ENCODE measurements around the gene TFCP2L1.

Gene TFCP2L1

DNA sequence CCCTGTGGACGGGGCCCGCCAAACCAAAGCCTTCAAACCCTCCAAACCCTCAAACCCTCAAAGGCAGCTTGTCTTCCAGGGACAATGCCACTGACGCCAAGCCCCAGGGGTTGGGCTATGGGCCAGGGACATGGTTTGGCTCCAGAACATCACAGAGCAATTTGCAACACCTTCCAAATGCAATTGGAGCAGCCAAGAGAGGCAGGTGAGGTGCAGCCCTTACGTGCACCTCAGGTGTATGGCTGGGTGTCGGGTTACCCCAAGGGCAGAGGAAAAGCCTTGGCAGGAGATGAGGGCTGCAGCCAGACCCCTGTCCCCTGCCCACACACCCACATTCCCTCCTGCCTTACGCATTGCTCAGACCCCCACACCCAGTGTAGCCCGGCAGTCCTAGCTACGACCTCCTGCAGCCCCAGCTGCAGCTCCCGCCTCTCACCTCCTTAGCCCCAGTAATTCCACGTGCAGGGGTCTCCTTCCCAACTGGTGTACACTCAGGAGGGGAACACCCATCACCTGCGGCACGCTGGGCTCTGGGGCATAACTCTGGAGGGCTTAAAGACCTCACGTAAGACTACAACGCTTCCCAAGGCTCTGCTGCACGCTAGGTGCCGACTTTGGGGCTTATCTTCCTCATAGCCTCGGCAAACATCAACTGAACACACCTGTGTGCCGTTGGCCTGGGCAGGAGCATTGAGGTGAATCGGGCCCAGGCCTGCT lies 88.7 kb downstream of the TFCP2L1 start:
- DNase-seq (ENCODE audit: low read depth), result no peak

DNA sequence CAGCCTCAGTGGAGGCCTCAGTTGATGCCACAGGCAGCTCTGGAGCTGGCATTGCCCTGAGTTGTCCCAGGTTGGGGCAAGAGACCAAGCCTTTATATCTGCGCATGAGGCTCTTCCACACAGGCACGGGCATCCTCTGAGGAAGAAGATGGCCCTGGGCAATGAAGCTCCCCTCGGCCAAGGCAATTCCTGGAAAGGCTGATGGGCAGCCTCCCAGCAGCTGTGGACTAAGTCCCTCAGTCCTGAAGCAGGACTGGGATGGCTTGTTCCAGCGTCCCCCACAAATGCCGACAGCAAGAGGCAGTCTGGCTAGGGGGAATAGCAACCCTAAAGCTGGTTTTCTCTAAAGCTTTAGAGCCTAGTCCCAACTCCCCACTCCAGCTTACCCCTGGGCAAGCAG lies 90.0 kb downstream of the TFCP2L1 start:
- DNase-seq (ENCODE audit: low read depth), result no peak

DNA sequence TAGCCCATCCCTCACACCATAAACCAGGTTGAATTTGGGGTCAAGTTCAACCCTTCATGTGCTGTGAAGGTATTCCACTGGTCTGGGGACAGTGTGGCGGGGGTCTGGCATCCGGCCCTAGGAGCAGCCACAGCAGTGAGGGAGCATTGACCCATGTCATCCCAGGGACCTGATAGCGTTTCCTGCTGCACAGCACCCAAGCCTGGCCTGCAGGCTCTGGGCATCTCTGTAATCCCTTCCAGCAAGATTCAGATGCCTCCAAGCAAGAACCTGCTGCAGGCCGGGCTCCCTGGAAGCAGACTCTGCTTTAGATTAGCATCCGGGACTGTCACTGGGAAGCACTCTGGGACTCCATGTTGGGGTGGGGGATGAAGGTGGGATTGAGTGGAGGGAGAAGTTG lies 90.4 kb downstream of the TFCP2L1 start:
- no peak for DNase-seq (ENCODE audit: low read depth)

DNA sequence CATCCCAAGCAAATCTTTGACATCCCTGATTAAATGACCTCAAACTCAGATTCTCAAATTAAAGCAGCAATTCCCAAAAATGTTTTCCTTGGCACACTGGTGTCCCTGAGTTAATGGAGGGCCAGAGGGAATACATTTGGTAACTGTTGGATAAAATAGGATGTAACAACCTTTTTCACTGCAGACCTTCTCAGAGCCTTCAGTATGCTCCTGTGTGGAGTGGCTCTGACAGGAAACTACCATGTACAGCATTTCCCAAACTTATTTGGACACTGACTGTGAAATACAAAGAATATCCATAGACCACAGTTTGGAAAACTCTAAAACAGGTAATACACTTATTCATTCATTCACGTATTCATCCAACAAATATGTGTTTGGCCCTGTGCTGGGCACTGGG lies 91.8 kb downstream of the TFCP2L1 start:
- no peak for DNase-seq (ENCODE audit: low read depth)

DNA sequence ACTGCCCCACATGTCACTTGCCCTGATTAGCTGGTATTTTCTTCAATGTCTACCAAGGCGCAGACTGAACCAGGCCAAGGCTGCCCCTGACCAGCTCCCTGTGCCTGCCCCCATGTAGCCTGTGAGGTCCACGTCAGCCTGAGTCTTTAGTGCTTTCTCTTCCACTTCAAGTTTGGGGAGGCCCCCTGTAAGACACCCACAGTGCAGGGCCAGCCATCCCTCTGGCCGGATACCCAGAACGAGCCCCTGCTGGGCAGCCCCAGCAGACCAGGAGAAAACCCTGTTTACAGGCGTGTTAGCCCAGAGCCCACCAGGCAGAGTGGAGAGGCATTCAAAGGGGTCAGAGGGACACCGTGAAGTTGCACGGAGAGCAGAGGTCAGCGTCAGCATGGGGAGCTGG lies 92.4 kb downstream of the TFCP2L1 start:
- DNase-seq (ENCODE audit: low read depth), result no peak

DNA sequence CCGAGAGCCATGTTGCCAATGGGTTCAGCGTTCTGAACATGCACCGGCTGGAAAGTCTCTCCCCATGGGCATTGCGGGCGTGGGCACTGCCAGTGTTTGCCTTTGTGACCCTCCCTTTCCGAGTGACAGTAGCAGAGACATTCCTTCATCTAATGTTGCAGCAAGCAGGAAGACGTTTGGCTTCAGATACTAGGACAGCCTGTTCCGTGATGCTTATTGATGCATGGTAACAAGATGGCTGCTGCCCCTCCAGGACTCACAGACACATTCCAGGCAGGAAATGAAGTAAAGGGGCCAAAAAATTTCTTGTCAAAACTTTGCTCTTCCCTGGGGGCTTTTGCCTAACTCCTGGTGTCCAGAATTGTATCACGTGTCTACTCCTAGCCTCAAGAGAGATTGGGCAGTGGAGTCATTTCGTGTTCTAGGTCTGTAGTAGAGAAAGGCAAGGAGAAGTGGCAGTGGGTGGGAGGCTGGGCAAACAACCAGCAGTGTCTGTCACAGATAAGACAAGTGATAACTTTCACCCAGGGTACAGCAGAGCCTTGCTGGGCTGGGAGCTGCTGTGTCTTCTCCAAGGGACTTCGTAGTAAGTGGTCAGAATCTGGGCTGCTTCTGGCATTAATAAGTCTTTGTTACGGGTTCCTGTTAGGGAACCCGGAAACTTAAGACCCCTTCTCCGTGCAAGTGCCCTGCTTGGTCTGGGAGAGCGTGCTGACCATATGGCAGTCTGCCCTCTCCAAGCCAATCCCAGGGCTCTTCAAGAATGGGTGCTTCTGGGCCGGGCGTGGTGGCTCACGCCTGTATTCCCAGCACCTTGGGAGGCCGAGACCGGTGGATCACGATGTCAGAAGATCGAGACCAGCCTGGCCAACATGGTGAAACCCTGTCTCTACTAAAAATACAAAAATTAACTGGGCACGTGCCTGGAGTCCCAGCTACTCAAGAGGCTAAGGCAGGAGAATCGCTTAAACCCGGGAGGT lies 93.5 kb downstream of the TFCP2L1 start:
- DNase-seq (ENCODE audit: low read depth), result no peak

DNA sequence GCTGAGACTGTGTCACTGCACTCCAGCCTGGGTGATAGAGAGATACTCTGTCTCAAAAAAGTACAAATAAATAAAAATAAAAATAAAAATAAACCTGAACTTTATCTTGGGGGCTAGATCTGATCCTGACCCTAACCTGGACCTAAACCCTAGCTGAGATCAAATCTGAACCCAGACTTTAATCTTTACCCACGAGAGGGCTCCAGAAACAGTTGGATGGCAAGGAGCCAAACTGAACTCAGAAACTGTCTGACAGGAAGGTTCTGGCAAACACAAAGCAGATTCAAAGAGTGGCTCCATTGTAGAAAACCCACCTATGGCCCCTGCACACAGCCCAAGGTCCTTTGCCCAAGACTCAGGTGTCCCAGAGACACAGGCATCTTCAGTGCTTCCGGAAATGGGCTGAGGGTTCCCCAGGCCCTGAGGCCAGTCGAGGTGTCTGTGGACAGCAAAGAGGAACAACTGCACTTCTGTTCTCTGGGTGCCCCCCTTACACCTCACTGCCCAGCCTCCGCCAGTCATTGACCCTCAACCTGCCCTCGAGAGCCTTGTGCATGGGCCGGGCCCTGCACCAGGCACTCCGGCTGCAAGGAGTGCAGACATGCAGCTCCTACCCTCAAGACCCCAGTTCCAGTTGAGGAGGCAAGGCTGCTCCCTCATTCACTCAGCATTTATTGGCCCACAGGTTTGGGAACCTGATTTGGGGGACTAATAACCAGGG lies 95.2 kb downstream of the TFCP2L1 start:
- no peak for DNase-seq (ENCODE audit: low read depth)

DNA sequence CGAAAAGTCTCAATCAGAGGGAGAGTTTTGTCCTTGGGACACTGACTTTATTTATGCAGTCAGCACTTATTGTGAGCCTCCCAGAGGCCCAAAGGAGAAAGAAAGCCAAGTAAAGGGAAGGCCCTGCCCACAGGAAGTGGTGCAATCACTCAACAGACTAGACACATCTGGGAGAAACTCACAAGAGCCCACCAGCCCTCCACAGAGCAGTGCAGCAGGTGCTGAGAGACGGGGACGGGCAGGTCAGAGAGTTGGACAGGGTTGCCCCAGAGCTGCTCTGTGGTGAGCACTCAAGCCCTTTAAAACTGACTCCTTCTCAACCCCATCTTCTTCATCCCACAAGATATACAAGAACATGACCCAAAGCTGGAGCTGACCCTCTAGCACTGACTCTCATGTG lies 96.0 kb downstream of the TFCP2L1 start:
- DNase-seq (ENCODE audit: low read depth), result no peak

DNA sequence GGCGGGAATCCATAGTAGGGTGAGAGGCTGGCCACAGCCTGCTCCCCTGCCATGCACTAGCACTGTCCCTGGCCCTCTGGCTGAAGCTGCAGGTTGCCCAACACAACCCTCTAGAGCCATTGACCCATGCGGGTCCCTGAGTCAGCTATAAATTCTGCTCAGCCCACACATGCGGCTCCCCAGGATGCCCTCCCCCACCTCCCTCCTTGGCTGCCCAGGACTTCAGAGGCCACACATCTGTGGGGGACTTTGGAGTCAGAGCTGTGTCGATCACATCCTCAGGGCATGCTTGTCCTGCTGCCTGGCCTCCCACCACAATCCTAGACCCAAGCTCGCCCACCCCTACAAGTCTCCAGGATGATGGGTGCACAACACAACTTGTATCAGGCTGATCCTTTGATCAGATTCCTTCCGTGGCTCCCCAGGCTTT lies 97.0 kb downstream of the TFCP2L1 start:
- no peak for DNase-seq (ENCODE audit: low read depth)

DNA sequence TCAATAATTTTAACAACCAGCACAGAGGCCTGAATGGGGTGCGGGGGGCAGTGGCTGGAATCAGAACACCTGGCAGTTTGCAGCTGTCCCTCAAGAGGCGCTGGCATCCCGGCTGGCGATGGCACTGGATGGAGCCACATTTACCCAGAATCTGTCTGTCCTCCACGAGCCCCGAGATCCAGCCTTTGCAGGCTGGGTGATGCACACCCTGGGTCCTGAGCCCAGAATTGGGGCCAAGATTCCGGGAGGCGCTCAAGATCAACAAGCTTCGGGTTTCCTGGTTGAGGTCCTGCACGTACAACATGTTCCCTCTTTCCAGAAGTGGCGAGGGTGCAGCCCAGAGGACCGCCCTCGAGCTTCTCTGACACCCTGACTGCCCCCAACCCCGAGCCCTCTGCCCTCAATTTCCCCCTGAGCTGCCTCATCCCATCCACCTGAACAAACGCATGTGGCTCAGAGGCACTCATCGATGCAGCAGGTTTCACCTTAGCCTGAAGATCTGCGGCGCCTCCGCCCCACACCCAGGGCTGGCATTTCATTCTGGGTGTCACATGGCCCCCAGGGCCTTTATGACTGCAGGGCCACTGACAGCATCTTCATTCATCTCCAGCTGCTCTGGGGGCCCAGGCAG lies 97.5 kb downstream of the TFCP2L1 start:
- DNase-seq (ENCODE audit: low read depth), result no peak

DNA sequence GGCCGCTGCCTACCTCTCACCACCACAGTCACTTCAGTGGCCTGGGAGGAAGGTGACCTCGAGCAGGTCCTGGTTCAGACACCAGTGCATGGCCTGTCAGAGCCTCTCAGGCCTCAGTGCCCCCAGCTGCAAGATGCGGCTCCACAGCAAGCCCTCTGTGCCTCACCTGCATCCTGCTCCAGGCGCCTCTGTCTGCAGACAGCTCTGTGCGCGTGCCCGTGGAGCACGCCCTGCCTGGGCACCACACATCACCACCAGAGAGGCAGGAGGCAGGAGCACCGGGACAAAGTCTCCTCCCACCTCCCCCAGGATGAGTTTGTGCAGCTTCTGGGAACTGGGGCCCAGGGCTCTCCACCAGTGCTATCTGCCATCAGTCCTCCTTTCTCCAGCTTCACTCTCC lies 98.7 kb downstream of the TFCP2L1 start:
- no peak for DNase-seq (ENCODE audit: low read depth)

DNA sequence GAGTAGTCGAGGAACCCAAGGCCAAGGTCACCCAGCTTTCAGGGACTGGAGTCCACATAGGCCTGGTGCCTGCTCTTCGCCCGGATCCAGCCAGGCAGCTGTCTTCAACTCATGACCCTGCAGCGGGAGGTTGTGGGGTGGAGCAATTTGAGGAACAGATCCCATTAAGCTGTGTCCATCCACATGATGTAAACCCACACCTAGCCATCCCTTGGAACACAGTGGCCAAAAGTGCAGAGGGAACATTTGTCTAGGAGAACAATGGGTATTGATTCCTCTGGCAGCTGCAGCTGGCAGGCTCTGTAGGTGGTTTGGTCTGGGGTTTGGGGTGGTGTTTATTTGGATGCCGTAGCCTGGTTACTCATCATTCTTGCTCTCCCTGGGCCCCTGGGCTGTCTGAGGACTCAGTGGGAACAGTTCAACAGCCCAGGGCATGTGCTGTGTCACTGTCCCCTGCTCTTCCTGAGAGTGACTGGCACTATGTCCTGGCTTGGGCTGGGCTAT lies 99.4 kb downstream of the TFCP2L1 start:
- DNase-seq (ENCODE audit: low read depth), result no peak

DNA sequence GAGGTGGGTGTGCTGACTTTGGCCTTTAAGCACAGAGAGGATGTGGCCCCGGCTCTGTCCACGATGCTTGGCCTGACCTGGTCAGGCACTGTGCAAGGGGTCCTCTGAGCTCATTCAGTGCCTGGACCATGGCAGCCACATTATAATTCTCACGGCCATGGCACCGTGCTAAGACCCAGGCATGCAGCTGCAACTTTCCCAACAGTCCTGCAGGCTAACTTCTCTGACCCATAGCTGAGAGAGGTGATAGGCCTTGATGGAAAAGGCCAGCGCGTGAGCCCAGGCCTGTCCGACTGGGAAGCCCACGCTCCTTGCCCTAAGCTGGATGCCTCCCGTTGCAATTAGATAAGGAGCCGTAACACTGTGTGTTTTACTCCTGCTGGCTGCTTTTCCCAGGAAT lies 99.9 kb downstream of the TFCP2L1 start:
- DNase-seq (ENCODE audit: low read depth), result no peak

DNA sequence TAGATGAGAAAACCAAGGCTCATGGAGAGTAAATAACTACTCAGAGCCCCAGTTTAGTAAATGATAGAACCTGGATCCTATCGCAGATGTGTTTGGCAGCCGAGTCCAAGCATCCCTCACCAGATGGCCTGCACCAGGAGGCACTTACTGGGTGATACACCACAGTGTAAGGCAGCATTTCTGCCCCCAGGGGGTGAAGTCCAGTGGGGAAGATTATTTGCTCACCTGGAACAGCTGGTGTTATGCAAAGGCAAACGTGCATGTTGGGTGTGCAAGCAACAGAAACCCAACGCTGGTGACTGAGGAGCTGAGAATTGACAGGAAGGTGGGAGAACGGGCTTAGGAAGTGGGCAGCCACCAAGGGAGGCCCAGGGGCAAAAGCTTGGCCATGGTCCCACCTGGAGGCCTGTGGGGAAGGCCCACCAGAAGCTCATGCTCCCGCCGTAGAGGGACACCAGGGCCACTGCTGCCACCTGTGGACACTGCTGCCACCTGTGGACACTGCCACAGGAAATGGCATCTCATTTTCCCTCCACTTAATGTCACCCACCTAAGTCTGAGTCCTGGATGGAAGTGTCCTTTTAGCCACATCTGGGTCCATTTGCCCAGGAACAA lies 100.6 kb downstream of the TFCP2L1 start:
- no peak for DNase-seq (ENCODE audit: low read depth)

DNA sequence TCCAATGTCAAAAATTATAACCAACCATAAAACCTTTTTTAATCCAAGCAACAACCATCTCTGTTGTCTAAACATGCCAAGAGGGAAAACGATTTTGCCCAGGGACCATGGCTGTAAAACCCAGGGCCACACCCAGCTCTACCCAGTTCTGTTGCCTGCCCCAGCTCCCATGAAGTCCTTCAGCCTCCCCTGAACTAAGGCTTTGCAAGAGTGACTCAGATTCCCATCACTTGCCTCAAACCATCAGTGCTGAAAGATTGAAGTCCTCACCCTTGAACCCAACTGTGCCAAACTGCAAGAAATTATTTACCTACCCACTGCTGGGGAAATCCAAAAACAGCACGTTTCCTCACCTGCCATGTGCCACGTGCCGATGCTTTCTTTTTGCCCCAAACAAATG lies 102.5 kb downstream of the TFCP2L1 start:
- DNase-seq (ENCODE audit: low read depth), result no peak

DNA sequence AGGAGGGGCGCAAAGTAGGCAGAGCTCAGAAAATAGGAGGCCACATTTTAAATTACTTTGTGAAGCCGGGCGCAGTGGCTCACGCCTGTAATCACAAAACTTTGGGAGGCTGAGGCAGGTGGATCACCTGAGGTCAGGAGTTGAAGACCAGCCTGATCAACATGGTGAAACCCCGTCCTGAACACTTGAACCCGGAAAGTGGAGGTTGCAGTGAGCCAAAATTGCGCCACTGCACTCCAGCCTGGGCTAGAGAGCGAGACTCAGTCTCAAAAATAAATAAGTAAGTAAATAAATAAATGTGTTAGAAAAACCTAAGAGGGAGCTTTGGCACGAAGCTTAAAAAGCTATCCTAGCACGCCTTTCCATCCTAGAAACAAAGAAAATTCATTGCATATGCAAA lies 105.5 kb downstream of the TFCP2L1 start:
- no peak for DNase-seq (ENCODE audit: low read depth)

DNA sequence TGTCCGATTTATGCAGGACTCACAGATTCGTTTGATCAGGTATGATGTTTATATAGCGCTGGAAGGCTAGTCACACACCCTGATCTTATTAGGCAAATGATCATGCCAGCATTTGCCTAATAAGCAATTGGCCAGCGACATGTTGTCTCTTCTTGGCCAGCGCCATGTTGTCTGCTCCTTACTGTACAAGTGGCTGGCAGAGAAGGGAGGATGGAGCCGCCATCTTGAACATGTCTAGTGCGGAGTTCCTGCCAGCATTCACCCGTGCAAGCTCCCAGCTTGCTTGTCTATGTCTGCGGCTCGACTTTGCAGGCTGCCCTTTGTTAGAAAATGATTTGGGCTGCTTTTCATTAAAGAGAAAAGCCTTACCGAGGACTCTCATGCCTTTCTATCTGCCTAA lies 106.3 kb downstream of the TFCP2L1 start:
- no peak for DNase-seq (ENCODE audit: low read depth)

DNA sequence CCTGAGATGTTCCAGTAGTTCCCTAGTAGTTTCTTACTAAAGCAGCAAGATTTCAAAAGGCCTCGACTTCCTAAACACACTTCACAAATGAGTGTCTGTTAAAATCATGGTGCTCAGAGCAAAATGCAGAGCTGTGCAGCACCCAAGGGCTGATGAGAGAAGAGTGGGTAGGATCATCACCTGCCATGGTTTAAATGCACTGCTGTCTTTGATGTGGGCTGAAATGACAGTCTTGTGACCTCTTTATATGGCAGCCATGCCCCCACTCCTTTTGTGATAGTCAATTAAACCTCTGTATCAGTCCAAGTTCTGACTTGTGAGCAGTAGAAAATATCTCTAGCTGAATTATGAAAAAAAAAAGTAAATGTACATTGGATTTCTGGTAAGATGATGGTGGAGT lies 107.1 kb downstream of the TFCP2L1 start:
- DNase-seq (ENCODE audit: low read depth), result no peak

DNA sequence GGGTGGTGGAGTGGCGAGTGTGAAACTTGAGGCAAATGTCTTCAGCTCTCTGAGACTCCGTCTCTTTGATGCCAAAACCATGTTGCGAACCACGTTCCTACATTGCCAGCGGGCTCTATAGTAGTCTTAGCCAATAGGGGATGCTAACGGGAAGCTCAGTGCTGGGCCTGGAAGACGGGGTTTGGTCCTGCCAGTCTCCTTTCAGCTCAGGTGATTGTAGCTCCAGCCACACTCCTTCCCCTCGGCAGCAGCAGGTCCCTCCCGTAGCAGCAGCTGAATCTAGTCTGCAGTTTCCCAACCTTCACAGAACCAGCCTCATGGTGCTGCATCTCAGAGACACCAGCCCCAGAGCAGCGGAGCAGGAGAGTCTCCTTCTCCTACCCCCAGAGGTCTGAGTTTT lies 109.7 kb downstream of the TFCP2L1 start:
- DNase-seq (ENCODE audit: low read depth), result no peak

DNA sequence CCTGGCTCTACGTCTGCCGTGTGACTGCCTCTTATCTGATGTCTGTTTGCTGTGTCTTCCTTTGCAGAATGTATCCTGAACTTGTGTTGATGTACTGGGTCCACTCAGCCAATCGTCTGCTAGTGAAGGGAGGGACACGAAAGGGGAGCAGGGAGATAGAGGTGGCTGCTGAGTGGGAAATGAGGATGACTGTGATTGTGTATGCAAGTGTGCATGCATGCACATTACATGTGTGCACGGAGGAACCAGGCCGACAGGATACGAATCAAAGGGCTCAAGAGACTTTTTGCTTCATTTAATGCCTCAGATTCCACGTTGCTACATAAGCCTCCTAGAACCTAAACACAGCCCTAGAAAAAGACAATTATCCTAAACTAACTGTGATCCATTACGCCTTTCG lies 111.2 kb downstream of the TFCP2L1 start:
- DNase-seq (ENCODE audit: low read depth), result no peak

DNA sequence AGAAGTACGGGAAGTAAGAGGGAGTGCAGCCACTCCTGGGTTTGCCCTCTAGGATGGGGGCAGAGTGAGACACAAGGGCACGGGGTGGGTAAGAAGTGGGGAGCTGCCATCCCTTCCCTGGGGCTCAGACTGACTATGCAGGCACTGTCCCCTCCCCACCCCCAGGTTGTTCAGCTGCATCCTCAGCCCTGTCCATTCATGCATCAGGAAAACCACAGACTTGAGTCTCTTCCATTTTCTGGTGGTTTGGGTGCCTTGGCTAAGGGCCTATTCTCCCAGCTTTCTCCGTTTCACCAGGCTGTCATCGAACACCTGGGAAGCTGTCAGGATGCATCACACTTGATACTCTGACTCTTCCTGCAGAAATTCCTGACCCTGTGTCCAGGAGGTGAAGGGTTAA lies 111.9 kb downstream of the TFCP2L1 start:
- DNase-seq (ENCODE audit: low read depth), result no peak

DNA sequence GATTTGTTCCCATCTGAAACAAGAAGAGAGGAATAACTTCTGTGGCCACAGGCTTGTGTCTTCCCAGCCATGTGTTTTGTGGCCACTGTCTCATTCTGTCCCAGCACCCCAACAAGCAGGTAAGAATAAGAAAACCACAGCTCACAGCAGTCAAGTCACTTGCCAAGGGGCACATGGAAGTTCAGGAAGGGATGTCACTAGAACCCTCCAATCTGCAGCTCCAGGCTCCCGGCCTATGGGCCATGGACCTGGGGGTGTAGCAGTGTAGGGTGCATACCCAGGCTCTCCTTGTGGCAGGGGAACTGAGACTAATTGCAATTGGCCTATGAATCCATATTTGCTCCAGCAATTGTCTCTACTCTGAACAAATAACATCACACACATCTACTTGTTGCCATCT lies 112.5 kb downstream of the TFCP2L1 start:
- no peak for DNase-seq (ENCODE audit: low read depth)
